Fibroblast of lung (primary cell): ENCODE data around the gene GNL1.

ENCODE experiments used
- CTCF ChIP-seq, 2 donors: IDR thresholded peaks in 1 of 2; conservative IDR thresholded peaks in 1 of 2; 1 replicate in 1 of 2; 2 replicates in 1 of 2; pipeline ENCODE4 v1.5.1; 2011 to 2012; ENCODE audit warnings: low read length in 2 of 2, control low read depth in 1 of 2, inconsistent platforms in 1 of 2, low read depth in 1 of 2, mild to moderate bottlenecking in 1 of 2
- EZH2 ChIP-seq: IDR thresholded peaks from 2 replicates; pipeline ENCODE4 v1.5.1; 2012; ENCODE audit warnings: low read length, control low read depth, mild to moderate bottlenecking; ENCODE audit errors: missing control alignments

- TF ChIP-seq CTCF (conservative IDR thresholded peaks at IDR 0.05 in 1 of 2, IDR thresholded peaks at IDR 0.05 in 1 of 2; ENCODE audit: low read depth in 1 of 2, low read length in 2 of 2) = no peak
- no peak for TF ChIP-seq EZH2
Measured at GRCh38 chr6:30568245-30568644, 12.0 kb upstream of the GNL1 start.
